Measurements from ENCODE around the gene CHST7.

The CHST7 gene

GRCh38 chrX:46607916-46608315, 34.4 kb downstream of the CHST7 start:
- Histone ChIP-seq H3K27ac (replicated peaks) (no peak overlapping the region), H3K27me3 (ENCODE audit: insufficient read depth, poor library complexity, severe bottlenecking) (no peaks in the 10 kb centered on the region), H3K4me3 (replicated peaks; ENCODE audit: insufficient read depth, low read length) (no peak overlapping the region)
- TF ChIP-seq CTCF (IDR thresholded peaks at IDR 0.05; ENCODE audit: insufficient read depth, low read length), result no peak
- TF ChIP-seq POLR2AphosphoS5 (IDR thresholded peaks at IDR 0.05; ENCODE audit: low read depth), result no peak
- TF ChIP-seq SPI1 (IDR thresholded peaks at IDR 0.05; ENCODE audit: borderline replicate concordance, low read depth), result no peak
- TF ChIP-seq REST (IDR thresholded peaks at IDR 0.05; ENCODE audit: insufficient replicate concordance, low read depth), result no peak
- no peak for TF ChIP-seq GABPA (IDR thresholded peaks at IDR 0.05; ENCODE audit: low read depth)
- no peak for DNase-seq (ENCODE audit: low read depth in 1 of 2, low spot score in 1 of 2)

- Histone ChIP-seq H3K4me3 (replicated peaks; ENCODE audit: insufficient read depth, low read length) (no peak overlapping the region), H3K27ac (replicated peaks) (no peak overlapping the region), H3K27me3 (ENCODE audit: insufficient read depth, poor library complexity, severe bottlenecking) (no peaks in the 10 kb centered on the region)
- no peak for TF ChIP-seq SPI1 (IDR thresholded peaks at IDR 0.05; ENCODE audit: borderline replicate concordance, low read depth)
- TF ChIP-seq POLR2AphosphoS5 (IDR thresholded peaks at IDR 0.05; ENCODE audit: low read depth), result no peak
- TF ChIP-seq CTCF (IDR thresholded peaks at IDR 0.05; ENCODE audit: insufficient read depth, low read length), result no peak
- no peak for TF ChIP-seq REST (IDR thresholded peaks at IDR 0.05; ENCODE audit: insufficient replicate concordance, low read depth)
- no peak for TF ChIP-seq GABPA (IDR thresholded peaks at IDR 0.05; ENCODE audit: low read depth)
- no peak for DNase-seq (ENCODE audit: low read depth in 1 of 2, low spot score in 1 of 2)
Measured at GRCh38 chrX:46610070-46610658, 36.6 kb downstream of the CHST7 start.

- DNase-seq (ENCODE audit: low read depth in 1 of 2, low spot score in 1 of 2), result no peak
- TF ChIP-seq REST (IDR thresholded peaks at IDR 0.05; ENCODE audit: insufficient replicate concordance, low read depth) (no peak), SPI1 (IDR thresholded peaks at IDR 0.05; ENCODE audit: borderline replicate concordance, low read depth) (no peak), CTCF (IDR thresholded peaks at IDR 0.05; ENCODE audit: insufficient read depth, low read length) (no peak)
- no peaks in the 10 kb centered on the region for H3K27me3 ChIP-seq (ENCODE audit: insufficient read depth, poor library complexity, severe bottlenecking)
- no peak overlapping the region for H3K27ac ChIP-seq (replicated peaks)
- no peak overlapping the region for H3K4me3 ChIP-seq (replicated peaks; ENCODE audit: insufficient read depth, low read length)
Measured at GRCh38 chrX:46611658-46612362, 38.2 kb downstream of the CHST7 start.

Measured in HL-60 (cell line).